ENCODE data around the gene BATF2.
"Not testable (repeated sequence)": the region's sequence is repeated elsewhere in the genome, so short reads cannot be mapped to it uniquely, and the experiment has no call there.

BATF2 gene

GRCh38 chr11:65013130-65013887 is 16.5 kb upstream of the BATF2 start:
- DNase-seq = peak; percentile 77

- DNase-seq = no peak
Measured at GRCh38 chr11:65008873-65009272, 12.1 kb upstream of the BATF2 start.

- no peak for DNase-seq
Measured at GRCh38 chr11:65008016-65008415, 11.2 kb upstream of the BATF2 start.

GRCh38 chr11:65003968-65004367 is 7.2 kb upstream of the BATF2 start:
- not testable (repeated sequence) for DNase-seq

GRCh38 chr11:65003282-65003681 is 6.5 kb upstream of the BATF2 start:
- no peak for DNase-seq

- no peak for DNase-seq
Measured at GRCh38 chr11:65002706-65003105, 5.9 kb upstream of the BATF2 start.

GRCh38 chr11:64999478-64999877 is 2.7 kb upstream of the BATF2 start:
- DNase-seq = no peak

- DNase-seq = peak; percentile 25
Measured at GRCh38 chr11:64998690-64999431, 2.1 kb upstream of the BATF2 start.

GRCh38 chr11:64998141-64998540 is 1.4 kb upstream of the BATF2 start:
- no peak for DNase-seq

- DNase-seq = no peak
Measured at GRCh38 chr11:64996327-64996709, 453 bp downstream of the BATF2 start.

GRCh38 chr11:64994318-64994717 is 2.5 kb downstream of the BATF2 start:
- DNase-seq = no peak

GRCh38 chr11:64990222-64990923 is 6.4 kb downstream of the BATF2 start:
- no peak for DNase-seq

- no peak for DNase-seq
Measured at GRCh38 chr11:64989416-64989815, 7.4 kb downstream of the BATF2 start.

- DNase-seq = no peak
Measured at GRCh38 chr11:64987998-64988854, 8.5 kb downstream of the BATF2 start.

GRCh38 chr11:64983339-64983738 is 13.4 kb downstream of the BATF2 start:
- not testable (repeated sequence) for DNase-seq

- DNase-seq = no peak
Measured at GRCh38 chr11:64976651-64977050, 20.1 kb downstream of the BATF2 start.

- no peak for DNase-seq
Measured at GRCh38 chr11:64974124-64974523, 22.6 kb downstream of the BATF2 start.

- DNase-seq = peak; percentile 6
Measured at GRCh38 chr11:64971421-64972233, 25.1 kb downstream of the BATF2 start, which contains the start of gene MAJIN. MAJIN (minus strand) TSS chr11:64972108; CDS start chr11:64959405, 12,703 bp downstream.

- DNase-seq = peak; percentile 2
Measured at GRCh38 chr11:64970731-64971151, 26.0 kb downstream of the BATF2 start.

- peak; percentile 13 for DNase-seq
Measured at GRCh38 chr11:64969209-64969608, 27.6 kb downstream of the BATF2 start.

GRCh38 chr11:64967375-64967774 is 29.4 kb downstream of the BATF2 start:
- DNase-seq = no peak

Measured in kidney glomerular epithelial cell (primary cell).